ENCODE results near the gene IVNS1ABP. TPM values are rescaled to one million over a fixed set of nuclear protein-coding genes. Genes with fewer than 3 reads are reported as not detected.
A peak's percentile ranks its signal among the peaks of the same experiment; 100 is the strongest.

The IVNS1ABP gene
- total and polyA plus RNA-seq, 9 of the 15 experiments (the other 6 are each of a cell fraction or from before 2014, with no cell fraction given): 30.6 to 126 (median 77.7) TPM

GRCh38 chr1:185271921-185272320 is 45.1 kb downstream of the IVNS1ABP start:
- H3K79me2 ChIP-seq (ENCODE audit: control insufficient read depth, insufficient read depth, low read length): no peaks in the 10 kb centered on the region
- no peak overlapping the region for H3K9ac ChIP-seq (ENCODE audit: insufficient read depth in 1 of 2, low read depth in 2 of 2, low read length in 2 of 2)
- CTCF ChIA-PET (ENCODE audit: low intra/inter-chr PET ratio): no interaction called here
- H3K4me1 ChIP-seq (replicated peaks in 1 of 2; ENCODE audit: control insufficient read depth in 2 of 2, insufficient read depth in 2 of 2, low read length in 2 of 2): no peaks in the 10 kb centered on the region
- H3K9me3 ChIP-seq (replicated peaks; ENCODE audit: control insufficient read depth, insufficient read depth, low read depth, low read length): peaks cover 3% of the 10 kb centered on the region; the same call in 1 of the 2 replicates
- no peak for DNase-seq (ENCODE audit: extremely low read depth in 1 of 4, low spot score in 3 of 4)
- no peaks in the 10 kb centered on the region for H3K27me3 ChIP-seq (ENCODE audit: control insufficient read depth in 2 of 2, insufficient read depth in 2 of 2, low read length in 2 of 2)
- in situ Hi-C loops (cut with MboI) (no loop called here), intact Hi-C loops (cut with micrococcal nuclease) (no loop called here)
- H3K36me3 ChIP-seq (ENCODE audit: control insufficient read depth, insufficient read depth, low read length): no peaks in the 10 kb centered on the region
- POLR2A ChIA-PET: interaction anchor here (0.5 to 1.5 kb wide), 2 partner anchors 9 to 48 kb away, joined by 3 to 5 read pairs; no protein-coding TSS in a partner anchor
- no peak overlapping the region for H2AFZ ChIP-seq (ENCODE audit: low read depth, low read length)
- 85% methylated on average over 4 of the region's 4 CpGs for WGBS (ENCODE audit: insufficient coverage, low coverage, missing lambda C conversion rate)
- H3K9me1 ChIP-seq (ENCODE audit: control insufficient read depth, insufficient read depth, low read length): no peaks in the 10 kb centered on the region
- no peak overlapping the region for H3K27ac ChIP-seq (ENCODE audit: extremely low read depth, low read depth, low read length)
- H3K4me2 ChIP-seq (ENCODE audit: insufficient read depth, low read length): no peak overlapping the region
- H3K4me3 ChIP-seq: no peak overlapping the region
- ATAC-seq: peak; percentile 42; the same call in 1 of the 3 replicates
- peak; percentile 15 for FAIRE-seq
- H4K20me1 ChIP-seq (replicated peaks; ENCODE audit: control insufficient read depth, insufficient read depth, low read length): no peaks in the 10 kb centered on the region
- no peak for TF ChIP-seq ELF2 (CRISPR knock-in tag; IDR thresholded peaks at IDR 0.05)
- no peak for TF ChIP-seq BRD4 (IDR thresholded peaks at IDR 0.05)
- TF ChIP-seq PHTF2 (CRISPR knock-in tag; IDR thresholded peaks at IDR 0.05): no peak
- TF ChIP-seq RFX1 (IDR thresholded peaks at IDR 0.05): peak; percentile 14; the same call in 1 of the 2 replicates
- TF ChIP-seq RAD21 (CRISPR knock-in tag; conservative IDR thresholded peaks at IDR 0.05 in 1 of 2, IDR thresholded peaks at IDR 0.05 in 1 of 2): no peak
- no peak for TF ChIP-seq ZNF280A (IDR thresholded peaks at IDR 0.05; ENCODE audit: low read depth, partially characterized antibody)
- no peak for TF ChIP-seq HNRNPK (IDR thresholded peaks at IDR 0.05; ENCODE audit: low read depth, low read length, poor library complexity, severe bottlenecking)
- TF ChIP-seq ZNF239 (CRISPR knock-in tag; IDR thresholded peaks at IDR 0.05): no peak
- no peak for TF ChIP-seq TAF9B (IDR thresholded peaks at IDR 0.05; ENCODE audit: partially characterized antibody)
- BruUV-seq (replicated peaks): no TSS peak
